ENCODE data around the gene UBE2E1.
"Not testable (repeated sequence)": the region's sequence is repeated elsewhere in the genome, so short reads cannot be mapped to it uniquely, and the experiment has no call there.

The UBE2E1 gene

GRCh38 chr3:23917679-23918303 is 112.0 kb downstream of the UBE2E1 start:
- DNase-seq (ENCODE audit: low read depth), result not testable (repeated sequence)

- DNase-seq (ENCODE audit: low read depth), result not testable (repeated sequence)
Measured at GRCh38 chr3:23918331-23918730, 112.6 kb downstream of the UBE2E1 start.

- DNase-seq (ENCODE audit: low read depth), result no peak
Measured at GRCh38 chr3:23919628-23920027, 113.9 kb downstream of the UBE2E1 start.

DNA sequence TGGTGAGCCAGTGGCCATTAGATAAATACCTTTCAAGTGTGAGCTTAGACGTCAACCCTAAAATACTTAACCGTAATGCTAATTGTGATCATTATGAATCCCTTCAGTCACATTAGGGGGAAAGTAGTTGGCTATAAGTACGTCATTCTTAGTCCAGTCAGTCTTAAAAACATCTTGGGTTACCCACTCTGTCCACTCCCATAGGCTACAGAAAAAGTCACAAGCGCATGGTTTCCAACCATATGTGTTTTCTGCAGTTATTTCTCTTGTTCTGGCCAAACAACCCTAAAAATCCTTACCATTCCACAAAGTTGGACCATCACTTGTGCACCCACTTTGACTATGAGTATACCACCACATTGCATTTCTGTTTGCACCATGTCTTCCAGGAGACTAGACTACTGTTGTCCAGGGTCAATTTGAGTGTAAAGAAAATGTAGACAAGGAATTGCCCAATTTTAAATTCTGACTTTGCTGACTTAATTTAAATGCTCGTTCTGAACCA is 114.4 kb downstream of the UBE2E1 start:
- no peak for DNase-seq (ENCODE audit: low read depth)

DNA sequence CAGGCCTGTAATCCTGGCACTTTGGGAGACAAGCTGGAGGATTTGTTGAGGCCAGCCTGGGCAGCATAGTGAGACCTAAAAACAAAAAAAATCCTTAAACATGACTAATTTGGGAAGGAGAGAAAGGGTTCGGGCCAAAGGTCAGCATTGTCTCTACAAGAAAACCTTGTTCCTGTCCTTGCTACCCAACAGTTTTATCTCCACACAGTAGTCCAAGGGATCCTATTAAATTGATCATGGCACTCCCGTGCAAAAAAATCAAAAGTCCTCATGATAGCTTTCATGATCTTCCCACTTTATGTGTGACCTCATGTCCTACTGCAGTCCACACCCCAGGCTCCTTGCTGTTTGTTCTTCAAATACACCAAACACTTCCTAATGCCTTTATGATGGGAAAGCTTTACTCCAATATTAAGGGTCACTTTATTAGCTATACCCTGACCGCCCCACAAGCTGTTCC is 115.3 kb downstream of the UBE2E1 start:
- no peak for DNase-seq (ENCODE audit: low read depth)

- DNase-seq (ENCODE audit: low read depth), result no peak
Measured at GRCh38 chr3:23923786-23924185, 118.0 kb downstream of the UBE2E1 start.

DNA sequence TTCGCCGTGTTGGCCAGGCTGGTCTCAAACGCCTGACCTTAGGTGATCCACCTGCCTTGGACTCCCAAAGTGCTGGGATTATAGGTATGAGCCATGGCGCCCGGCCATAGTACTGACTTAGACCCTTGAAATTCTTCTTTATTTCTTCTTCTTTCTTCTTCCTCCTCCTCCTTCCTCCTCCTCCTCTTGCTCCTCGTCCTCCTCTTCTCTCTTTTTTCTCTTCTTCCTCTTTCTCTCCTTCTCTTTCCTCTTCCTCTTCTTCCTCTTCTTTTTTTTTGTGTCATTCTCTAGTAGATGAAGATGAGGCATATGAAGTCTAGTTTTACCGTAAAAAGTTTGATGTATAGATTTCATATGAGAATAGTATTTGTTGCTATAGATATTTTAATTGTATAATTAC is 120.5 kb downstream of the UBE2E1 start:
- no peak for DNase-seq (ENCODE audit: low read depth)

DNA sequence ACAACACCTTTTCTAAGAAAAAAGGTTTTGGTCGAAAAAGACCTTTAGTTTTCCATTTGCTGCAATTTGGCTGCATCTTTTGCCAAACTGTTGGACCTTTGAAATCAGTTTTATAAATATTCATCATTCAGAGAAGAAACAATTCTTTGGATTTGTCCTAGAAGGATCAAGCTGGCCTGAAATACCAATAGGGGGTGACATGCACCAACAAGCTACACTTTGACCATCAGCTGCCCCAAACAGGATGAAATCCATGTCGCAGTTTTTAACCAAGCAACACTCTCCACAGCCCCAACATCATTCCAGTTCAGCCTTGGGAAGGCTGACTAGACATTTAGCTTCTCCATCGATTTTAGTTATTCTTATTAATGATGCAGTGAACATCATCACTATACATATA is 121.0 kb downstream of the UBE2E1 start:
- no peak for DNase-seq (ENCODE audit: low read depth)

DNA sequence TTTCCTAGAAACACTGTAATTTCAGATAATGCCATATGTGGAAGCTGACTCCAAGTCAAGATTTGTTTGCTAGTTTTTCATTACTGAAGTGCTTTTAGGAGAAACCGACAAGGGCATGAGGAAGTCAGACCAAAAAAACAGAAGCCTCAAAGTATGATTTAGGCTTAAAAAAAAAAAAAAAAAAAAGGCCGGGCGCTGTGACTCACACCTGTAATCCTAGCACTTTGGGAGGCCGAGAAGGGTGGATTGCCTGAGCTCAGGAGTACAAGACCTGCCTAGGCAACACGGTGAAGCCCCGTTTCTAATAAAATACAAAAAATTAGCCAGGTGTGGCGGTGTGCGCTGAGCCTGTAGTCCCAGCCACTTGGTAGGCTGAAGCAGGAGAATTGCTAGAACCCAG is 122.8 kb downstream of the UBE2E1 start:
- no peak for DNase-seq (ENCODE audit: low read depth)

- no peak for DNase-seq (ENCODE audit: low read depth)
Measured at GRCh38 chr3:23931597-23931996, 125.8 kb downstream of the UBE2E1 start.

DNA sequence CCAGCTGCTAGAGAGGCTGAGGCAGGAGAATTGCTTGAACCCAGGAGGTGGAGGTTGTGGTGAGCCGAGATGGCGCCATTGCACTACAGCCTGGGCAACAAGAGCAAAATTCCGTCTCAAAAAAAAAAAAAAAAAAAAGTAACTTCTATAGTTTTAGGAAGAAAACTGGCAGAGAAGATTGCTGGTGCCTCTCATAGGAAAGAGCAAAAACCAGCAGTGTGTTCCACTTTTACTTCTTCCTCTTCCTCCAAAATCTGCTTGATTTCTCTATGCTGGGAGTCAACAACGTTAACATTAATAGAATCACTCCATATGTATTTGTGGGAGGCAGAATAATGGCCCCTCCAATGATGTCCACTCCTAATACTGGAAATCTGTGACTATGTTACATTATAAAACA is 126.8 kb downstream of the UBE2E1 start:
- DNase-seq (ENCODE audit: low read depth), result no peak

DNA sequence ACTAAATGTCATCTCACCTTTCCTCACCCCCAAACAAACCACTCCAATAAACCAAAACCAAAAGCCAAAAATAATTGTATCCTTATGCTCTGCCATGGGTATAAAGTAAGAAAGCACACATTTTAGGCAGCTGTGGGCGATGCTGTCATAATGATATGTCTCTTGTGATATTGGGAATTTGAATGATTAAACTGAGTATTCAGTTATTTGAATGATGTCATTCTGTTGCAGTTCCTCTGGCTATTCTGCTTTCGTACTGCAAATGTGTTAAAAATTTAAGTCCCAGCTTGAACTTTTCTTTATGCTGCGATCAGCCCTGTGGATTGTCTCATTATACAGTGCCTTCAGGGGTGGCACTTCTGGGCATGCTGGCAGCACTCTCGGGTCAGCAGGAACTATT is 128.5 kb downstream of the UBE2E1 start:
- DNase-seq (ENCODE audit: low read depth), result no peak

GRCh38 chr3:23937296-23937695 is 131.5 kb downstream of the UBE2E1 start:
- DNase-seq (ENCODE audit: low read depth), result no peak

- DNase-seq (ENCODE audit: low read depth), result no peak
Measured at GRCh38 chr3:23938688-23939087, 132.9 kb downstream of the UBE2E1 start.

GRCh38 chr3:23940775-23941174 is 135.0 kb downstream of the UBE2E1 start:
- no peak for DNase-seq (ENCODE audit: low read depth)
